Endothelial cell of umbilical vein (primary cell): ENCODE data around the gene IGF1.

Experiments used
- POLR2A ChIP-seq: IDR thresholded peaks from 2 replicates; pipeline ENCODE4 v1.6.1; 2012; ENCODE audit warnings: low read depth, mild to moderate bottlenecking, control low read depth, low read length
- POLR2AphosphoS5 ChIP-seq: IDR thresholded peaks from 2 replicates; pipeline ENCODE4 v1.6.1; 2012; ENCODE audit warnings: low read depth, mild to moderate bottlenecking, control low read depth, low read length, moderate library complexity; ENCODE audit not compliant: insufficient read depth
- TF ChIP-seq, protein P1 (sequence below), 2 donors: IDR thresholded peaks; 1 replicate in 1 of 2; 2 replicates in 1 of 2; pipeline ENCODE4 v1.5.1; 2011; ENCODE audit warnings: low read length in 2 of 2, mild to moderate bottlenecking in 2 of 2, moderate library complexity in 2 of 2, control low read depth in 1 of 2, inconsistent platforms in 1 of 2, low read depth in 1 of 2; ENCODE audit not compliant: insufficient read depth in 1 of 2; ENCODE audit errors: extremely low read depth in 1 of 2
- TF ChIP-seq, protein P2 (sequence below): IDR thresholded peaks from 2 replicates; pipeline ENCODE4 v1.6.1; 2011; ENCODE audit not compliant: insufficient read depth, insufficient read length

DNA sequence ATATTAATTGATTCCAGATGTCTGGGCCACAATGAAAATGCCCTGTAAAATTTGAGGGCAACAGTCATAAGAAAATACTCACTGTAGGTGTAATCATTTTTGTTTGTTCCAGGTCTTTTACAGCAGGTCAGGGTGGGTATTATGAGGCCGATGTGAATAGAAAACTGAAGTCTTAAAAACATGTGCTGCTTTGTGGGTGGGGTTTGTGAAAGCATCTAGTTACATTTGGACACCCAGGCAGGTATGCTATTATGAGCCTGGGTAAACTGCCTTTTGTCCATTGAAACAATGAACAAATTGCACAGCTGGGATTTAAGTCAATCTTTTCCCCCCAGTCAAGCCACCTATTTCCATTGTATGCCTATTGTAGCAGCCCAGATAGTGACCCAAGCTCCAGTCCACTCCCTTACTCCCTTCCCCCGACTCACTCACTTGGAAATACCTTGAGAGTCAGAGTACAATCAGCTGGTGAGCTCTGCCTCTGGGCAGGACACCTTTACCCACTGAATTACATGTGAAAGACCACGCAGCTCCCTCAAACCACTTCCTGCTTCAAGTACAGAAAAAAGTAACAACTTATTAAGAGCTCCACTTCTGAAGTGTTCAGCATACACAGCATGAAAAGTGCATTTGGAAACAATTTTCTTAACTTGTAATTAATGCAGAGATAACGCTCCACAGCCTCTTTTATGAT lies 1.8 kb downstream of the IGF1 start:
- TF ChIP-seq POLR2A (no peak), POLR2AphosphoS5 (no peak)
- TF ChIP-seq, protein P1, sequence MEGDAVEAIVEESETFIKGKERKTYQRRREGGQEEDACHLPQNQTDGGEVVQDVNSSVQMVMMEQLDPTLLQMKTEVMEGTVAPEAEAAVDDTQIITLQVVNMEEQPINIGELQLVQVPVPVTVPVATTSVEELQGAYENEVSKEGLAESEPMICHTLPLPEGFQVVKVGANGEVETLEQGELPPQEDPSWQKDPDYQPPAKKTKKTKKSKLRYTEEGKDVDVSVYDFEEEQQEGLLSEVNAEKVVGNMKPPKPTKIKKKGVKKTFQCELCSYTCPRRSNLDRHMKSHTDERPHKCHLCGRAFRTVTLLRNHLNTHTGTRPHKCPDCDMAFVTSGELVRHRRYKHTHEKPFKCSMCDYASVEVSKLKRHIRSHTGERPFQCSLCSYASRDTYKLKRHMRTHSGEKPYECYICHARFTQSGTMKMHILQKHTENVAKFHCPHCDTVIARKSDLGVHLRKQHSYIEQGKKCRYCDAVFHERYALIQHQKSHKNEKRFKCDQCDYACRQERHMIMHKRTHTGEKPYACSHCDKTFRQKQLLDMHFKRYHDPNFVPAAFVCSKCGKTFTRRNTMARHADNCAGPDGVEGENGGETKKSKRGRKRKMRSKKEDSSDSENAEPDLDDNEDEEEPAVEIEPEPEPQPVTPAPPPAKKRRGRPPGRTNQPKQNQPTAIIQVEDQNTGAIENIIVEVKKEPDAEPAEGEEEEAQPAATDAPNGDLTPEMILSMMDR (IDR thresholded peaks at IDR 0.05; ENCODE audit: extremely low read depth in 1 of 2, insufficient read depth in 1 of 2, low read depth in 1 of 2, low read length in 2 of 2) = no peak
- TF ChIP-seq, protein P2, sequence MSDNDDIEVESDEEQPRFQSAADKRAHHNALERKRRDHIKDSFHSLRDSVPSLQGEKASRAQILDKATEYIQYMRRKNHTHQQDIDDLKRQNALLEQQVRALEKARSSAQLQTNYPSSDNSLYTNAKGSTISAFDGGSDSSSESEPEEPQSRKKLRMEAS = no peak
